22Rv1 (cell line): ENCODE data around the gene TRANK1.

Experiments
- H3K27ac ChIP-seq: fragments of 450-650 bp; 2 replicates; pipeline ENCODE4 v1.5.1; 2017
- CTCF ChIP-seq: fragments of 450-650 bp; IDR thresholded peaks from 2 replicates; pipeline ENCODE4 v1.5.1; 2017; ENCODE audit warnings: mild to moderate bottlenecking
- ZFX ChIP-seq: fragments of 450-650 bp; IDR thresholded peaks from 2 replicates; pipeline ENCODE4 v1.6.1; 2017; ENCODE audit warnings: antibody characterized with exemption, borderline replicate concordance

Gene TRANK1

GRCh38 chr3:36877930-36878685 lies 66.7 kb downstream of the TRANK1 start:
- TF ChIP-seq ZFX (no peak), CTCF (no peak)

GRCh38 chr3:36876181-36876936 lies 68.5 kb downstream of the TRANK1 start:
- H3K27ac ChIP-seq: no peak overlapping the region
- TF ChIP-seq CTCF (no peak), ZFX (no peak)

More at GRCh38 chr3:36877930-36878685, 66.7 kb downstream of the TRANK1 start:
- H3K27ac ChIP-seq: no peak overlapping the region

DNA sequence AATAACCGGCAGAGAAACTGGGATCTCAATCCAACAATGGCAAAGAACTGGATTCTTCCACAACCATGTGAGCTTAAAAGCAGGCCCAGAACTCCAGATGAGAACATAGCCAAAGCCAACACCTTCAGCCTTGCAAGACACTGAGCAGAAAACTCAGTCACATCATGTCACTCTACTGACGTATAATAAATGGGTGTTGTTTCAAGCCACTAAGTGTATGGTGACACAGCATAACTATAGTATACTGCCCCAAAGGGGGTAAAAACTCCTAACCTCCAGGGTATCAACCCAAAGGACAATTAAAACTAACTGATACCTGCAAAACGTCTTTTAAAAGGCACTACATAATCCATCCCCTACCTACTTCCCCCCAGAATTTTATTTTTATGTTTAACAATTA lies 69.5 kb downstream of the TRANK1 start:
- no peak overlapping the region for H3K27ac ChIP-seq
- no peak for TF ChIP-seq CTCF

- TF ChIP-seq ZFX (no peak), CTCF (no peak)
These were observed 70.4 kb downstream of the TRANK1 start for GRCh38 chr3:36874424-36874823.

GRCh38 chr3:36871379-36872126 lies 73.3 kb downstream of the TRANK1 start:
- no peak overlapping the region for H3K27ac ChIP-seq
- TF ChIP-seq ZFX: no peak
- peak; percentile 19; the same call in 1 of the 2 replicates for TF ChIP-seq CTCF

More at GRCh38 chr3:36874424-36874823, 70.4 kb downstream of the TRANK1 start:
- no peak overlapping the region for H3K27ac ChIP-seq

DNA sequence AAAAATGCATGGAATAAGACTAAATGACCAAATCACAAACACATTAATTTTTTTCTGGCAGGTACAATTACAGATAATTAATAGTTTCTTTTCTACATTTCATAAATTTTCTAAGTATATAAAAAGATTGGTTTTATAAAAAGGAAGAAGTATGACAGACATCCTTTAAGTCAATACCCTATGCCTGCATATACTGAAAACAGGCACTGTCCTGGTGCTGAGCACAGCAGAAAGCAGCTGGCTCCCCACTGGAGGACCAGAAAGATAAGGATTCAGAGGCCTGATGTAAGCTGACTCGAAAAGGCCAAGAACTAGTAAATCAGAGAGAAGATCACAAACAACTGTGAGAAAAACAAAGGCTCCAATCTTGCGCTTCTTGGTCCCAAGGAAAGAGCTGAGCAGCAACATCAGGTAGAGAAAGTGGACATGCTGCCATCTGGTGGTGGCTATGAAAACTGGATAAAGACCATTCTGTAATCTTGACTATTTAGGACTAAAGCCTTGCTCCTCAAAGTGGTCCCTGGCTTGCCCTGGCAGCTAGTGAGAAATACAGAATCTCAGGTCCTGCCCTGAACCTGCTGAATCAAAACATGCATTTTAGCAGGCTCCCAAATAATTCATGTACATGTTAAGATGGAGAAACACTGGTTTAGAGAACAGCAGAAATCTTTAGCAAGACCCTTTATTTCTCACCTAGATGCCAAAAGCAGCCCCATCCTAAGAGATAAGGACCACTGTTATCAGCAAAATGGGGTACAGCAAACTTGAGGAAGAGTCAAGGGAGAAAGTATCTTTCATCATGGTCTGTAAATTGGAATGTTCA lies 76.0 kb downstream of the TRANK1 start:
- TF ChIP-seq ZFX: no peak
- peak; percentile 89 for TF ChIP-seq CTCF
- no peak overlapping the region for H3K27ac ChIP-seq
